Ascending aorta (tissue), 2 donors: ENCODE data around the gene RALGAPB. TPM values are rescaled to one million over a fixed set of nuclear protein-coding genes. Genes with fewer than 3 reads are reported as not detected.

Source experiments
- DNase-seq, 2 donors: peaks; one replicate each; pipeline ENCODE4 v3.0.0-alpha.2; 2019; ENCODE audit warnings: low spot score in 2 of 2
- H3K27ac ChIP-seq, 2 donors: fragments of 200-600 bp; sonication (generic); one replicate each; pipeline ENCODE4 v1.5.1; 2016 to 2017; ENCODE audit warnings: mild to moderate bottlenecking in 1 of 2
- H3K27me3 ChIP-seq: fragments of 200-600 bp; sonication (generic); one replicate; pipeline ENCODE4 v1.5.1; 2017
- H3K36me3 ChIP-seq, 2 donors: fragments of 200-600 bp; sonication (generic); one replicate each; pipeline ENCODE4 v1.5.1; 2016
- H3K4me1 ChIP-seq, 2 donors: fragments of 200-600 bp; sonication (generic); one replicate each; pipeline ENCODE4 v1.5.1; 2016 to 2017; ENCODE audit warnings: mild to moderate bottlenecking in 1 of 2
- H3K4me3 ChIP-seq, 2 donors: fragments of 200-600 bp; sonication (generic); one replicate each; pipeline ENCODE4 v1.5.1; 2016 to 2017; ENCODE audit warnings: mild to moderate bottlenecking in 1 of 2
- H3K9me3 ChIP-seq, 2 donors: fragments of 200-600 bp; sonication (generic); one replicate each; pipeline ENCODE4 v1.5.1; 2016
- CTCF ChIP-seq, 3 experiments: fragments of 200-600 bp in 2 of 3; fragments of 450-650 bp in 1 of 3; sonication (generic) in 2 of 3; IDR thresholded peaks; one replicate each; pipeline ENCODE4 v1.5.1; 2016 to 2019; ENCODE audit warnings: antibody characterized with exemption in 3 of 3, mild to moderate bottlenecking in 1 of 3, moderate library complexity in 1 of 3
- intact Hi-C: fragments of 100-400 bp; cut with DNase I; formaldehyde crosslinking; loops from one replicate; pipeline ENCODE4 v1.15.1; 2023
- total RNA-seq: library from RNA; depleted of rRNA; stranded (reverse); fragments of >200 nt; gene quantifications from one replicate; pipeline ENCODE4 v1.1.0, GENCODE V29; 2016

Gene RALGAPB
- total RNA-seq, 1 donor from 2014 or later: 19.4 TPM

GRCh38 chr20:38545771-38546170 lies 73.1 kb downstream of the RALGAPB start:
- no peak overlapping the region for H3K27ac ChIP-seq
- H3K27me3 ChIP-seq: no peaks in the 10 kb centered on the region
- TF ChIP-seq CTCF (IDR thresholded peaks at IDR 0.05): no peak
- DNase-seq: no peak
- no peak overlapping the region for H3K4me3 ChIP-seq
- no peaks in the 10 kb centered on the region for H3K9me3 ChIP-seq
- H3K4me1 ChIP-seq: no peaks in the 10 kb centered on the region
- peaks cover 72 to 92% of the 10 kb centered on the region in 2 donors for H3K36me3 ChIP-seq
- intact Hi-C loops: no loop called here

GRCh38 chr20:38547288-38548085 lies 74.8 kb downstream of the RALGAPB start:
- no peaks in the 10 kb centered on the region for H3K9me3 ChIP-seq
- no peak for TF ChIP-seq CTCF (IDR thresholded peaks at IDR 0.05)
- H3K4me3 ChIP-seq: no peak overlapping the region
- no peak overlapping the region for H3K27ac ChIP-seq
- peaks cover 79 to 93% of the 10 kb centered on the region in 2 donors for H3K36me3 ChIP-seq
- DNase-seq: no peak
- H3K27me3 ChIP-seq: no peaks in the 10 kb centered on the region
- H3K4me1 ChIP-seq: no peaks in the 10 kb centered on the region
- intact Hi-C loops: no loop called here

- Histone ChIP-seq H3K27ac (no peak overlapping the region), H3K4me3 (no peak overlapping the region), H3K9me3 (no peaks in the 10 kb centered on the region), H3K27me3 (no peaks in the 10 kb centered on the region), H3K36me3 (peaks cover 77 to 95% of the 10 kb centered on the region in 2 donors), H3K4me1 (no peaks in the 10 kb centered on the region)
- no peak for DNase-seq
- no peak for TF ChIP-seq CTCF (IDR thresholded peaks at IDR 0.05)
- intact Hi-C loops: no loop called here
These were observed 75.9 kb downstream of the RALGAPB start for GRCh38 chr20:38548356-38549083.

- TF ChIP-seq CTCF (IDR thresholded peaks at IDR 0.05): no peak
- peaks cover 81 to 95% of the 10 kb centered on the region in 2 donors for H3K36me3 ChIP-seq
- H3K27me3 ChIP-seq: no peaks in the 10 kb centered on the region
- H3K9me3 ChIP-seq: no peaks in the 10 kb centered on the region
- intact Hi-C loops: no loop called here
- H3K27ac ChIP-seq: no peak overlapping the region
- H3K4me3 ChIP-seq: no peak overlapping the region
- H3K4me1 ChIP-seq: no peaks in the 10 kb centered on the region
- DNase-seq: no peak
These were observed 77.6 kb downstream of the RALGAPB start for GRCh38 chr20:38550274-38550673.

GRCh38 chr20:38551056-38551626 lies 78.5 kb downstream of the RALGAPB start:
- H3K4me1 ChIP-seq: no peaks in the 10 kb centered on the region
- no peak overlapping the region for H3K4me3 ChIP-seq
- no peaks in the 10 kb centered on the region for H3K27me3 ChIP-seq
- DNase-seq: no peak
- H3K27ac ChIP-seq: no peak overlapping the region
- intact Hi-C loops: no loop called here
- no peak for TF ChIP-seq CTCF (IDR thresholded peaks at IDR 0.05)
- H3K9me3 ChIP-seq: no peaks in the 10 kb centered on the region
- peaks cover 79 to 94% of the 10 kb centered on the region in 2 donors for H3K36me3 ChIP-seq
